Thoracic aorta (tissue), 2 donors: Measurements from ENCODE around the gene POMGNT1. TPM values are rescaled to one million over a fixed set of nuclear protein-coding genes. Genes with fewer than 3 reads are reported as not detected.

Source experiments
- ATAC-seq: fragments of 150-250 bp; one replicate; pipeline ENCODE4 v1.8.0; 2017; ENCODE audit warnings: low read depth; ENCODE audit not compliant: insufficient number of reproducible peaks, low FRiP score
- DNase-seq: peaks from one replicate; pipeline ENCODE4 v3.0.0-alpha.2; 2020; ENCODE audit warnings: low spot score
- H3K27ac ChIP-seq, 2 donors: fragments of 200-600 bp; sonication (generic); 1 replicate in 1 of 2; 2 replicates in 1 of 2; pipeline ENCODE4 v1.5.1; 2016; ENCODE audit warnings: mild to moderate bottlenecking in 2 of 2, moderate library complexity in 2 of 2
- H3K27me3 ChIP-seq: fragments of 200-600 bp; sonication (generic); replicated peaks from 2 replicates; pipeline ENCODE4 v1.6.0; 2016; ENCODE audit warnings: mild to moderate bottlenecking; ENCODE audit not compliant: insufficient read depth
- H3K36me3 ChIP-seq: fragments of 200-600 bp; sonication (generic); one replicate; pipeline ENCODE4 v1.5.1; 2016
- H3K4me1 ChIP-seq, 2 donors: fragments of 200-600 bp; sonication (generic); 1 replicate in 1 of 2; 2 replicates in 1 of 2; pipeline versions ENCODE4 v1.5.1 to v1.6.0; 2016; ENCODE audit warnings: low read depth in 2 of 2, mild to moderate bottlenecking in 1 of 2; ENCODE audit not compliant: control insufficient read depth in 1 of 2
- H3K4me3 ChIP-seq: fragments of 200-600 bp; sonication (generic); 2 replicates; pipeline ENCODE4 v1.5.1; 2016; ENCODE audit warnings: mild to moderate bottlenecking
- H3K9me3 ChIP-seq: fragments of 200-600 bp; sonication (generic); 2 replicates; pipeline ENCODE4 v1.5.1; 2016
- total RNA-seq, 2 donors: library from RNA; depleted of rRNA; stranded (reverse); fragments of >200 nt; gene quantifications; one replicate each; pipeline versions ENCODE4 v1.1.0 to v1.2.3, GENCODE V29; 2016
- TF ChIP-seq, protein P1 (sequence below): fragments of 200-600 bp; sonication (generic); IDR thresholded peaks from one replicate; pipeline ENCODE4 v1.5.1; 2019; ENCODE audit warnings: antibody characterized with exemption

The POMGNT1 gene
- total RNA-seq, 2 donors from 2014 or later = 53.8 to 66.9 TPM

DNA sequence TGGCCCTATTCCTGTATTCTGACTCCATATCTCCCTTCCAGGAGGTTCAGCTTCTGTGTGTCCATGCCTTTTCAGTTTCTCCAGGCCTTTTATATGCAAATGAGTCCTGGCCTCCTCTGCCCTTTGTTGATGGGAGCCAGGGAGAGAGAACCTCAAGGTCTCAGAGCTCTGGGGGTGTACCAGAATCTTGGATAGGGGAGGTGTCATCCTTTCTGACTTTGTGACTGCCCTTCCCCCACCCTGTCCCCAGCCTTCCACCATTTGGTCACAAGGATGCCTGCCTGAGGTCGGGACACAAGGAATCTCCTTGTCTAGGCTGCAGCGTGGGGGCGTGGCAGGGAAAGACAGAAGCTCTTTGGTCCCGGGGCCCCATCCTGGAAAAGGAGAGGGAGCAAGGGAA is 23.5 kb upstream of the POMGNT1 start:
- H3K4me3 ChIP-seq = no peak overlapping the region
- peaks cover 3% of the 10 kb centered on the region for H3K36me3 ChIP-seq
- TF ChIP-seq, protein P1, sequence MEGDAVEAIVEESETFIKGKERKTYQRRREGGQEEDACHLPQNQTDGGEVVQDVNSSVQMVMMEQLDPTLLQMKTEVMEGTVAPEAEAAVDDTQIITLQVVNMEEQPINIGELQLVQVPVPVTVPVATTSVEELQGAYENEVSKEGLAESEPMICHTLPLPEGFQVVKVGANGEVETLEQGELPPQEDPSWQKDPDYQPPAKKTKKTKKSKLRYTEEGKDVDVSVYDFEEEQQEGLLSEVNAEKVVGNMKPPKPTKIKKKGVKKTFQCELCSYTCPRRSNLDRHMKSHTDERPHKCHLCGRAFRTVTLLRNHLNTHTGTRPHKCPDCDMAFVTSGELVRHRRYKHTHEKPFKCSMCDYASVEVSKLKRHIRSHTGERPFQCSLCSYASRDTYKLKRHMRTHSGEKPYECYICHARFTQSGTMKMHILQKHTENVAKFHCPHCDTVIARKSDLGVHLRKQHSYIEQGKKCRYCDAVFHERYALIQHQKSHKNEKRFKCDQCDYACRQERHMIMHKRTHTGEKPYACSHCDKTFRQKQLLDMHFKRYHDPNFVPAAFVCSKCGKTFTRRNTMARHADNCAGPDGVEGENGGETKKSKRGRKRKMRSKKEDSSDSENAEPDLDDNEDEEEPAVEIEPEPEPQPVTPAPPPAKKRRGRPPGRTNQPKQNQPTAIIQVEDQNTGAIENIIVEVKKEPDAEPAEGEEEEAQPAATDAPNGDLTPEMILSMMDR = no peak
- ATAC-seq = no peak
- H3K27ac ChIP-seq = no peak overlapping the region
- H3K27me3 ChIP-seq = no peaks in the 10 kb centered on the region
- H3K4me1 ChIP-seq = peaks cover 3 to 10% of the 10 kb centered on the region in 2 donors
- no peaks in the 10 kb centered on the region for H3K9me3 ChIP-seq
- DNase-seq = no peak

GRCh38 chr1:46220808-46221207 is 22.6 kb upstream of the POMGNT1 start:
- Histone ChIP-seq H3K4me3 (no peak overlapping the region), H3K4me1 (peaks cover 3 to 10% of the 10 kb centered on the region in 2 donors), H3K9me3 (no peaks in the 10 kb centered on the region), H3K36me3 (peaks cover 4% of the 10 kb centered on the region), H3K27ac (no peak overlapping the region), H3K27me3 (no peaks in the 10 kb centered on the region)
- TF ChIP-seq, protein P1 = no peak
- DNase-seq (no peak), ATAC-seq (no peak)

DNA sequence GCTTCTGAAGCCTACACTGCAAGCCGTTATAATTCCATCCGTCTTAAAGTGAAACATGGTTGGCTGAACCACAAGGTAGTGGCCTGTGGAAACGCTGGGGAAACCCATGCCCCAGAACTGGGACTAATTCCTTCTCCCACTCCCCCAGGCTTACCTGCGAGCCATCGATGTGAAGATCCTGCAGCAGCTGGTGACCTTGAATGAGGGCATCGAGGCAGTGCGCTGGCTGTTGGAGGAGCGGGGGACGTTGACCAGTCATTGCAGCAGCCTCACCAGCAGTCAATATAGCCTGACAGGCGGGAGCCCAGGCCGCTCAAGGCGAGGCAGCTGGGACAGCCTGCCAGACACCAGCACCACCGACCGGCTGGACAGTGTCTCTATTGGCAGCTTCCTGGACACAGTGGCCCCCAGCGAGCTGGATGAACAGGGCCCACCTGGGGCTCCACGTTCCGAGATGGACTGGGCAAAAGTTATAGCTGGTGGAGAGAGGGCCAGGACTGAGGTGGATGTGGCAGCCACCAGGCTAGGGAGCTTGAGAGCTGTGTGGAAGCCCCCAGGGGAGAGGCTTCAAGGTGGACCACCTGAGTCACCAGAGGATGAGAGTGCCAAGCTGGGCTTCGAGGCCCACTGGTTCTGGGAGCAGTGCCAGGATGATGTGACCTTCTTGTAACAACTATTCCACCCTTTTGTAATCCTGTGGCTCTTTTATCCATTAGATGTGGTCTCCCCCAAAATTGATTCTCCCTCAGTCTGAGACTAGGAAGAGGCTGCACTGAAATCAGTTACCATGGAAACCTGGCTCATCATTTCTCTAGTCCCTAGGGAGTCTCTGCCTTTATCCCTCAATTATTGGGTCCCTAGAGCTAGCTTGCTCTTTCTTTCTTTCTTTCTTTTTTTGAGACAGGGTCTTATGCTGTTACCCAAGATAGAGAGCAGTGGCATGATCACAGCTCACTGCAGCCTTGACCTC is 21.6 kb upstream of the POMGNT1 start:
- no peak overlapping the region for H3K27ac ChIP-seq
- no peak for ATAC-seq

DNA sequence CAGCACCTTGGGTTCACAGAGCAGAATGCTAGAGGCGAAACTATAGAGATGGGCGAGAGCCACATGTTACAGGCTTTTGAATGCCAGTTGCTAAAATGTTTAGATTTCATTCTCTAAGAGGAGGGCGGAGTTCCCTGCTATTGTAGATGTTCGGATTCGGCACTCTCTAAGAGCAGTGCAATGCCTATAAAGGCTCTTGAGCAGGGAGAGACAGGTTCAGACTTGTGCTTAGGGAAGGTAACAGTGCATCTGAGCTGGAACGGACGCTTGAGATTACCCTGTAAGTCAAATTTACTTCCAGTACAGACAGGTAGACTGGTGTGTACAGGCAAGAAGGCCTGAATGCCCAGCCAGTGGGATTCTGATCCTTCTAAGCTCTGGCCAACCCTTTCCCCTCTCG is 20.2 kb upstream of the POMGNT1 start:
- Histone ChIP-seq H3K4me3 (no peak overlapping the region), H3K27ac (no peak overlapping the region), H3K9me3 (no peaks in the 10 kb centered on the region), H3K4me1 (peaks cover 0 to 6% of the 10 kb centered on the region in 2 donors), H3K36me3 (peaks cover 4% of the 10 kb centered on the region), H3K27me3 (no peaks in the 10 kb centered on the region)
- DNase-seq = no peak
- TF ChIP-seq, protein P1 = no peak
- ATAC-seq = no peak

More for the DNA sequence above, 21.6 kb upstream of the POMGNT1 start:
- H3K36me3 ChIP-seq = peaks cover 4% of the 10 kb centered on the region
- no peak for DNase-seq
- no peaks in the 10 kb centered on the region for H3K27me3 ChIP-seq
- H3K4me3 ChIP-seq = no peak overlapping the region
- no peaks in the 10 kb centered on the region for H3K9me3 ChIP-seq
- H3K4me1 ChIP-seq = peaks cover 3 to 10% of the 10 kb centered on the region in 2 donors
- TF ChIP-seq, protein P1 = no peak

DNA sequence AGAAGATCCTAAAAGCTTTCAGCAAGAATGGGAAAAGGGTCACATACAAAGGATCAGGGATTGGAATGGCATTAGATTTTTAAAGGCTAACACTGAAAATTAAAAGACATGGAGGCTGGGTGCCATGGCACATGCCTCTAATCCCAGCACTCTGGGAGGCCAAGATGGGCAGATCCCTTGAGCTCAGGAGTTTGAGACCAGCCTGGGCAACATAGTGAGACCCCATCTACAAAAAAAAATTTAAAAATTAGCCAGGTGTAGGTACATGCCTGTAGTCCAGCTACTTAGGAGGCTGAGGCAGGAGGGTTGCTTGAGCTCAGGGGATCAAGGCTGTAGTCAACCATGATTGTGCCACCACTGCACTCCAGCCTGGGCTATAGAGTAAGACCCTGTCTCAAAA is 17.3 kb upstream of the POMGNT1 start:
- no peak overlapping the region for H3K4me3 ChIP-seq
- H3K4me1 ChIP-seq = no peaks in the 10 kb centered on the region
- no peak overlapping the region for H3K27ac ChIP-seq
- TF ChIP-seq, protein P1 = no peak
- H3K27me3 ChIP-seq = no peaks in the 10 kb centered on the region
- H3K9me3 ChIP-seq = no peaks in the 10 kb centered on the region
- no peak for DNase-seq
- peaks cover 4% of the 10 kb centered on the region for H3K36me3 ChIP-seq
- ATAC-seq = no peak
